WTC11 (cell line): Measurements from ENCODE around the gene SYT13. TPM values are rescaled to one million over a fixed set of nuclear protein-coding genes. Genes with fewer than 3 reads are reported as not detected.

Source experiments
- ATAC-seq: fragments of 200-7000 bp; cut with Tn5 transposase; 2 replicates; pipeline ENCODE4 v1.10.0; 2021; ENCODE audit warnings: mild to moderate bottlenecking, moderate library complexity
- CTCF ChIA-PET: fragments of 300-600 bp; sonication (Branson Sonifier 250); formaldehyde crosslinking; loops from one replicate; lab custom pipeline; 2021; ENCODE audit warnings: antibody characterized with exemption; lab: Charles Lee
- POLR2A ChIA-PET: fragments of 350-600 bp; sonication (Branson Sonifier 250); formaldehyde crosslinking; loops from one replicate; lab custom pipeline; 2021; ENCODE audit warnings: antibody characterized with exemption; lab: Charles Lee
- DNase-seq: peaks from one replicate; pipeline ENCODE4 v3.0.0; 2021; ENCODE audit warnings: low spot score
- H3K27ac Mint-ChIP-seq: 2 replicates; pipeline ENCODE4 v1.8.0; 2021; ENCODE audit warnings: mixed read lengths
- H3K27me3 Mint-ChIP-seq: 2 replicates; pipeline ENCODE4 v1.8.0; 2021; ENCODE audit warnings: low read depth, mild to moderate bottlenecking, moderate library complexity, mixed read lengths
- H3K36me3 Mint-ChIP-seq: 2 replicates; pipeline ENCODE4 v1.8.0; 2021; ENCODE audit warnings: mixed read lengths
- H3K4me1 Mint-ChIP-seq: 2 replicates; pipeline ENCODE4 v1.8.0; 2022; ENCODE audit warnings: mixed read lengths
- H3K4me3 Mint-ChIP-seq: 2 replicates; pipeline ENCODE4 v1.8.0; 2021; ENCODE audit warnings: mild to moderate bottlenecking, moderate library complexity, mixed read lengths
- H3K9me3 Mint-ChIP-seq: 2 replicates; pipeline ENCODE4 v1.8.0; 2021; ENCODE audit warnings: mixed read lengths
- ARID4B ChIP-seq: sonication (generic); formaldehyde crosslinking; IDR thresholded peaks from 2 replicates; pipeline ENCODE4 v1.8.0; 2023; ENCODE audit warnings: missing genetic modification reagents, mild to moderate bottlenecking, borderline replicate concordance
- CDX4 ChIP-seq: fragments of 250-450 bp; sonication (Bioruptor Pico); IDR thresholded peaks from 2 replicates; pipeline ENCODE4 v1.9.0; 2021; ENCODE audit warnings: moderate library complexity, mild to moderate bottlenecking, inconsistent platforms, borderline replicate concordance
- EMX1 ChIP-seq: fragments of 250-450 bp; sonication (Bioruptor Pico); IDR thresholded peaks from 2 replicates; pipeline ENCODE4 v1.8.0; 2021; ENCODE audit warnings: mild to moderate bottlenecking
- GRHL2 ChIP-seq: fragments of 250-450 bp; sonication (Bioruptor Pico); IDR thresholded peaks from 2 replicates; pipeline ENCODE4 v1.8.0; 2022; ENCODE audit warnings: mild to moderate bottlenecking, moderate library complexity; ENCODE audit not compliant: insufficient replicate concordance, severe bottlenecking
- PRDM15 ChIP-seq: sonication (generic); formaldehyde crosslinking; IDR thresholded peaks from 2 replicates; pipeline ENCODE4 v1.8.0; 2022; ENCODE audit warnings: missing genetic modification reagents
- SMAD3 ChIP-seq: sonication (generic); formaldehyde crosslinking; IDR thresholded peaks from 2 replicates; pipeline ENCODE4 v1.8.0; 2022; ENCODE audit warnings: missing genetic modification reagents, mild to moderate bottlenecking, borderline replicate concordance
- SOX15 ChIP-seq: fragments of 250-450 bp; sonication (Bioruptor Pico); IDR thresholded peaks from 2 replicates; pipeline ENCODE4 v1.9.0; 2021; ENCODE audit warnings: mild to moderate bottlenecking
- SP1 ChIP-seq: sonication (generic); formaldehyde crosslinking; conservative IDR thresholded peaks from 2 replicates; pipeline ENCODE4 v1.8.1; 2022; ENCODE audit warnings: missing genetic modification reagents
- TEAD1 ChIP-seq: sonication (generic); formaldehyde crosslinking; IDR thresholded peaks from 2 replicates; pipeline ENCODE4 v1.8.0; 2022; ENCODE audit warnings: mild to moderate bottlenecking, missing genetic modification reagents
- TEAD4 ChIP-seq: sonication (generic); formaldehyde crosslinking; IDR thresholded peaks from 2 replicates; pipeline ENCODE4 v1.8.0; 2022; ENCODE audit warnings: mild to moderate bottlenecking, missing genetic modification reagents
- USF2 ChIP-seq: sonication (generic); formaldehyde crosslinking; IDR thresholded peaks from 2 replicates; pipeline ENCODE4 v1.8.1; 2023; ENCODE audit warnings: mild to moderate bottlenecking, missing genetic modification reagents, moderate library complexity
- ZMAT4 ChIP-seq: fragments of 250-450 bp; sonication (Bioruptor Pico); IDR thresholded peaks from 2 replicates; pipeline ENCODE4 v1.9.0; 2021; ENCODE audit warnings: mild to moderate bottlenecking
- ZNF219 ChIP-seq: sonication (generic); formaldehyde crosslinking; IDR thresholded peaks from 2 replicates; pipeline ENCODE4 v1.8.0; 2023; ENCODE audit warnings: missing genetic modification reagents, mild to moderate bottlenecking, borderline replicate concordance
- ZNF512 ChIP-seq: sonication (generic); formaldehyde crosslinking; IDR thresholded peaks from 2 replicates; pipeline ENCODE4 v1.8.1; 2022; ENCODE audit warnings: missing genetic modification reagents, borderline replicate concordance
- ZSCAN18 ChIP-seq: fragments of 250-450 bp; sonication (Bioruptor Pico); IDR thresholded peaks from 2 replicates; pipeline ENCODE4 v2.1.2; 2022; ENCODE audit warnings: mild to moderate bottlenecking, moderate library complexity
- total RNA-seq: library from RNA; stranded (reverse); gene quantifications from 3 replicates; pipeline ENCODE4 v1.2.3, GENCODE V29; 2021

SYT13 gene
- total RNA-seq, 1 experiment from 2014 or later = 10.8 TPM

- TF ChIP-seq SMAD3 (CRISPR knock-in tag) = no peak
- no peak for TF ChIP-seq ZNF512 (CRISPR knock-in tag)
- TF ChIP-seq PRDM15 (CRISPR knock-in tag) = no peak
- TF ChIP-seq ZMAT4 (CRISPR knock-in tag) = no peak
Measured at GRCh38 chr11:45204761-45205160, 81.4 kb downstream of the SYT13 start (continued).

GRCh38 chr11:45193695-45194094, 92.4 kb downstream of the SYT13 start:
- H3K9me3 Mint-ChIP-seq = peaks cover 12% of the 10 kb centered on the region
- no peak for DNase-seq
- H3K27ac Mint-ChIP-seq = no peak overlapping the region
- H3K36me3 Mint-ChIP-seq = peaks cover 17% of the 10 kb centered on the region
- H3K4me1 Mint-ChIP-seq = peaks cover 6% of the 10 kb centered on the region; the same call in 1 of the 2 replicates
- ATAC-seq = no peak
- CTCF ChIA-PET = interaction anchor here (0.8 to 3.6 kb wide), 3 partner anchors 10 to 19 kb away, joined by 3 to 11 read pairs (median 4); no protein-coding TSS in a partner anchor
- no peak overlapping the region for H3K4me3 Mint-ChIP-seq
- POLR2A ChIA-PET = interaction anchor here (0.8 kb wide), 1 partner anchor 1198 kb away, joined by 3 read pairs; no protein-coding TSS in a partner anchor
- H3K27me3 Mint-ChIP-seq = no peaks in the 10 kb centered on the region
- TF ChIP-seq ZNF219 (CRISPR knock-in tag) = no peak
- TF ChIP-seq ZSCAN18 (CRISPR knock-in tag) = no peak
- TF ChIP-seq USF2 (CRISPR knock-in tag) = no peak
- TF ChIP-seq GRHL2 (CRISPR knock-in tag) = no peak
- TF ChIP-seq TEAD4 (CRISPR knock-in tag) = no peak
- no peak for TF ChIP-seq SOX15 (CRISPR knock-in tag)
- TF ChIP-seq ARID4B = no peak
- TF ChIP-seq TEAD1 = no peak
- TF ChIP-seq SP1 = no peak
- TF ChIP-seq CDX4 (CRISPR knock-in tag) = no peak
- TF ChIP-seq EMX1 (CRISPR knock-in tag) = no peak
- TF ChIP-seq ZMAT4 (CRISPR knock-in tag) = no peak
